A673 (cell line): ENCODE results near the gene SMIM1. TPM values are rescaled to one million over a fixed set of nuclear protein-coding genes. Genes with fewer than 3 reads are reported as not detected.
A peak's percentile ranks its signal among the peaks of the same experiment; 100 is the strongest.
"Not testable (repeated sequence)": the region's sequence is repeated elsewhere in the genome, so short reads cannot be mapped to it uniquely, and the experiment has no call there.

Experiments used
- BruUV-seq: library from RNA; stranded (reverse); fragments of 400-500 nt; replicated peaks from 2 replicates; lab custom pipeline; 2021; lab: Mats Ljungman, UMichigan
- CTCF ChIA-PET: fragments of 300-600 bp; sonication (Branson Sonifier 250); formaldehyde crosslinking; loops from one replicate; lab custom pipeline; 2022; ENCODE audit warnings: antibody characterized with exemption; lab: Charles Lee
- POLR2A ChIA-PET: fragments of 300-600 bp; sonication (Branson Sonifier 250); formaldehyde crosslinking; loops from one replicate; lab custom pipeline; 2022; ENCODE audit warnings: antibody characterized with exemption; ENCODE audit not compliant: low non-redundant PET; lab: Charles Lee
- DNase-seq: peaks from one replicate; pipeline ENCODE4 v3.0.0-alpha.2; 2015; ENCODE audit warnings: low spot score
- H3K27ac ChIP-seq: fragments of 200-600 bp; sonication (generic); 2 replicates; pipeline ENCODE4 v1.5.1; 2016; ENCODE audit warnings: mixed run types, low read depth, mild to moderate bottlenecking, mixed read lengths, antibody characterized with exemption, low read length; ENCODE audit not compliant: poor library complexity, severe bottlenecking
- H3K27me3 ChIP-seq: fragments of 200-600 bp; sonication (generic); replicated peaks from 2 replicates; pipeline ENCODE4 v1.6.1; 2017; ENCODE audit warnings: mixed run types, low read depth, mild to moderate bottlenecking, mixed read lengths, antibody characterized with exemption, low read length; ENCODE audit not compliant: insufficient read depth, poor library complexity
- H3K36me3 ChIP-seq: fragments of 200-600 bp; sonication (generic); 2 replicates; pipeline ENCODE4 v1.6.1; 2016; ENCODE audit warnings: mixed run types, mild to moderate bottlenecking, mixed read lengths, antibody characterized with exemption, low read length; ENCODE audit not compliant: insufficient read depth, poor library complexity, severe bottlenecking
- H3K4me1 ChIP-seq: fragments of 200-600 bp; sonication (generic); 2 replicates; pipeline ENCODE4 v1.6.1; 2017; ENCODE audit warnings: mixed run types, mild to moderate bottlenecking, mixed read lengths, antibody characterized with exemption, low read length; ENCODE audit not compliant: insufficient read depth, poor library complexity, severe bottlenecking
- H3K4me3 ChIP-seq: fragments of 200-600 bp; sonication (generic); 2 replicates; pipeline ENCODE4 v1.5.1; 2016; ENCODE audit warnings: low read depth, mixed run types, mild to moderate bottlenecking, mixed read lengths, low read length; ENCODE audit not compliant: poor library complexity, severe bottlenecking
- H3K9me3 ChIP-seq: fragments of 200-600 bp; sonication (generic); 2 replicates; pipeline ENCODE4 v1.6.1; 2016; ENCODE audit warnings: mixed run types, low read depth, mild to moderate bottlenecking, mixed read lengths, antibody characterized with exemption, low read length; ENCODE audit not compliant: poor library complexity, severe bottlenecking
- EZH2 ChIP-seq: fragments of 200-600 bp; sonication (generic); IDR thresholded peaks from 2 replicates; pipeline ENCODE4 v1.6.1; 2017; ENCODE audit warnings: borderline replicate concordance, low read depth, mild to moderate bottlenecking, mixed read lengths, antibody characterized with exemption, low read length; ENCODE audit not compliant: poor library complexity, severe bottlenecking
- intact Hi-C: fragments of 100-400 bp; cut with micrococcal nuclease; formaldehyde crosslinking; loops from one replicate; pipeline ENCODE4 v1.10.0; 2022; ENCODE audit not compliant: unreplicated experiment
- total RNA-seq: library from RNA; stranded (reverse); gene quantifications from 2 replicates; pipeline ENCODE4 v1.2.3, GENCODE V29; 2021
- TF ChIP-seq, protein P1 (sequence below): fragments of 300-800, 200-600 bp; sonication (generic); conservative IDR thresholded peaks from 2 replicates; pipeline ENCODE4 v1.5.1; 2017; ENCODE audit warnings: low read depth, mild to moderate bottlenecking, antibody characterized with exemption, low read length, moderate library complexity, mixed read lengths

SMIM1 gene
- total RNA-seq, 1 experiment from 2014 or later: 1.5 TPM

DNA sequence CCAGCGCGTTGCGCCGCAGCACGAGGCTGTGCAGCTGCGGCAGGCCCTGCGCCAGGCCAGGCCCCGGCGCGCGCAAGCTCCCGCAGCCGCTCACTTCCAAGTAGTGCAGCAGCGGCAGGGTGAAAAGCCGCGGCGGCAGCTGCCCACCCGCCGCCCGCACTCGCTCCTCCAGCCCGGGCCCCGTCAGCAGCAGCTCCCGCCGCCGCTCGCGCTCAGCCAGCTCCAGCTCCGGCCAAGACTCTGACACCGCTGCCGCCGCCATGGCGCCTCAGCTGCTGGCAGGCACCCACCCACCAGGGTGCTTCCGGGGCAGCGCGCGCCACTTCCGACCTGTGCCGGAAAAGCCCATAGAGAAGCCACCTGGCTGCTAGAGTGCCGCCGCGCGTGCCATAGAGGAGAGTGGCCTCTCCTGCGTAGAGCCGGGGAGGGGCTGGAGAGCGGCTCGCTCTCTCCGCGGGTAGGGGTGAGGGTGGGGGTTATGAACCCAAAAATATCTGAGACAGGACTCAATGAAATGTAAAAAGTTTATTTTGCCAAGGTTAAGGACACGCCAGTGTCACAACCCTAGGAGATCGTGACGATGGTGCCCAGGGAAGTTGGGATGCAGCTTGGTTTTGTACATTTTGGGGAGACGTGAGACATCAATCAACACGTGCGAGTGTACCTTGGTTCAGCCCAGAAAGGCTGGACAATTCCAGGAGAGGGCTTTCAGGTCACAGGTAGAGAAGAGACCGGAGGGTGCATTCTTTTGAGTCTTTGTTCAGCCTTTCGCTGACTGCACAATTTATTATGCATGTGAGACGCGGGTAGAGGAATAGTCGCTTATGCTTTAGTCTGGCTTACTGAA lies 23.9 kb downstream of the SMIM1 start, which contains the start of gene LRRC47:
Gene LRRC47 (minus strand): TSS at position 284 of the 847 bp plus-strand sequence. CDS start 22 bp downstream, at position 262.
- H3K4me3 ChIP-seq: peak within 1 kb of the TSS; percentile 88
- intact Hi-C loops: no loop called here
- ChIA-PET POLR2A (no interaction called here), CTCF (no interaction called here)
- H3K4me1 ChIP-seq: peaks cover 16% of the 10 kb centered on the region
- TF ChIP-seq, protein P1, sequence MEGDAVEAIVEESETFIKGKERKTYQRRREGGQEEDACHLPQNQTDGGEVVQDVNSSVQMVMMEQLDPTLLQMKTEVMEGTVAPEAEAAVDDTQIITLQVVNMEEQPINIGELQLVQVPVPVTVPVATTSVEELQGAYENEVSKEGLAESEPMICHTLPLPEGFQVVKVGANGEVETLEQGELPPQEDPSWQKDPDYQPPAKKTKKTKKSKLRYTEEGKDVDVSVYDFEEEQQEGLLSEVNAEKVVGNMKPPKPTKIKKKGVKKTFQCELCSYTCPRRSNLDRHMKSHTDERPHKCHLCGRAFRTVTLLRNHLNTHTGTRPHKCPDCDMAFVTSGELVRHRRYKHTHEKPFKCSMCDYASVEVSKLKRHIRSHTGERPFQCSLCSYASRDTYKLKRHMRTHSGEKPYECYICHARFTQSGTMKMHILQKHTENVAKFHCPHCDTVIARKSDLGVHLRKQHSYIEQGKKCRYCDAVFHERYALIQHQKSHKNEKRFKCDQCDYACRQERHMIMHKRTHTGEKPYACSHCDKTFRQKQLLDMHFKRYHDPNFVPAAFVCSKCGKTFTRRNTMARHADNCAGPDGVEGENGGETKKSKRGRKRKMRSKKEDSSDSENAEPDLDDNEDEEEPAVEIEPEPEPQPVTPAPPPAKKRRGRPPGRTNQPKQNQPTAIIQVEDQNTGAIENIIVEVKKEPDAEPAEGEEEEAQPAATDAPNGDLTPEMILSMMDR: no peak
- no peak for TF ChIP-seq EZH2
- peak within 1 kb of the TSS; percentile 78 for H3K27ac ChIP-seq
- H3K9me3 ChIP-seq: no peaks in the 10 kb centered on the region
- peaks cover 3% of the 10 kb centered on the region for H3K36me3 ChIP-seq
- DNase-seq: peak; percentile 96
- TSS peak; percentile 95 for BruUV-seq
- no peaks in the 10 kb centered on the region for H3K27me3 ChIP-seq

DNA sequence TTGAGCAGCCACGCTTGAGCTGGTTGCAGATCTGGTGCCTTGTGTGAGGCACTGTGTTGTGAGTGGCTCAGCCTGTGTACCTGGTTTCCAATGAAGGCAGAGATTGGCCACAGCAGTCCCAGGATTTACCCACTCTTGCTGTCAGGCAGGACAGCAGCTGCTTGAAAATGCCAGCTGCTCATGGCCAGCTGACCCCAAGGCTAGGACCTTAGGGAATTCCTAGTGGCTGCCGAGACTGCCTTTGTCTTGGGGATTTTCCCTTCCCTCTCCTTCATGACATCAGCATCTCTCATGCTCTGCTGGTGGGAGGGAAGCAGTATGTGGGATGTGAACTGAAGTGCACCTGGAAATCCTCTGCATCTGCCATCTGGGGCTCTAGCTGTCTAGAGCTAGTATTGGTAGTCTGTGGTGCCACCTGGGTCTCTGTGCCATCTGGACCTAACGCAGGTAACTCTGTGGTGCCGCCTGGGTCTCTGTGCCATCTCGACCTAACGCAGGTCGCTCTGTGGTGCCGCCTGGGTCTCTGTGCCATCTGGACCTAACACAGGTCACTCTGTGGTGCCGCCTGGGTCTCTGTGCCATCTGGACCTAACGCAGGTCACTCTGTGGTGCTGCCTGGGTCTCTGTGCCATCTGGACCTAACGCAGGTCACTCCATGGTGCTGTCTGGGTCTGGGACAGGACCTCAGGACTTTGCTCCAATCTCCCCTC lies 27.6 kb downstream of the SMIM1 start:
- ChIA-PET CTCF (no interaction called here), POLR2A (no interaction called here)
- Histone ChIP-seq H3K36me3 (no peaks in the 10 kb centered on the region), H3K9me3 (no peaks in the 10 kb centered on the region), H3K27ac (no peak overlapping the region), H3K27me3 (no peaks in the 10 kb centered on the region), H3K4me1 (peaks cover 1% of the 10 kb centered on the region), H3K4me3 (no peak overlapping the region)
- TF ChIP-seq, protein P1: no peak
- no peak for TF ChIP-seq EZH2
- no TSS peak for BruUV-seq
- DNase-seq: no peak
- intact Hi-C loops: no loop called here

DNA sequence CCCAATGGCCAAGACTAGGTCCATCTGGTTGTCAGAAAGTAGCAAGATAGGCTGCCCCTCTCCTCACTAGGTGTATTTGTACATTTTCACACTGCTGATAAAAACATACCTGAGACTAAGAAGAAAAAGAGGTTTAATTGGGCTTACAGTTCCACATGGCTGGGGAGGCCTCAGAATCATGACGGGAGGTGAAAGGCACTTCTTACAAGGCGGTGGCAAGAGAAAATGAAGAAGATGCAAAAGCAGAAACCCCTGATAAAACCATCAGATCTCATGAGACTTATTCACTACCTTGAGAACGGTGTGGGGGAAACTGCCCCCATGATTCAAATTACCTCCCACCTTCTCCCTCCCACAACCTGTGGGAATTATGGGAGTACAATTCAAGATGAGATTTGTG lies 28.2 kb downstream of the SMIM1 start:
- DNase-seq, BruUV-seq: not testable (repeated sequence)

More for the DNA sequence above, 28.2 kb downstream of the SMIM1 start:
- intact Hi-C loops, H3K36me3 ChIP-seq, H3K4me1 ChIP-seq, H3K4me3 ChIP-seq, CTCF ChIA-PET, H3K9me3 ChIP-seq, H3K27me3 ChIP-seq, POLR2A ChIA-PET, H3K27ac ChIP-seq: not testable (repeated sequence)
